Psoas muscle (tissue), 8 donors: ENCODE results near the gene SLCO4C1. TPM values are rescaled to one million over a fixed set of nuclear protein-coding genes. Genes with fewer than 3 reads are reported as not detected.

Experiments used
- ATAC-seq, 4 donors: fragments of 200-7000 bp; cut with Tn5 transposase; one replicate each; pipeline ENCODE4 v1.9.1; 2020; ENCODE audit warnings: moderate library complexity in 3 of 4, mild to moderate bottlenecking in 2 of 4
- DNase-seq, 2 donors: peaks; one replicate each; pipeline ENCODE4 v3.0.0-alpha.2; 2020
- H3K27ac ChIP-seq: fragments of 200-600 bp; one replicate; pipeline ENCODE4 v1.8.0; 2022
- H3K27me3 ChIP-seq, 3 donors: fragments of 200-600 bp in 1 of 3; one replicate each; pipeline versions ENCODE4 v1.6.1 to v1.8.0; 2013 to 2022; ENCODE audit warnings: low read length in 2 of 3, mild to moderate bottlenecking in 2 of 3, moderate library complexity in 1 of 3; ENCODE audit not compliant: insufficient read depth in 3 of 3
- H3K36me3 ChIP-seq, 2 donors: fragments of 200-600 bp in 1 of 2; one replicate each; pipeline versions ENCODE4 v1.6.1 to v1.8.0; 2013 to 2022; ENCODE audit warnings: low read depth in 1 of 2, mild to moderate bottlenecking in 1 of 2, moderate library complexity in 1 of 2; ENCODE audit not compliant: insufficient read depth in 1 of 2
- H3K4me1 ChIP-seq: fragments of 200-600 bp; one replicate; pipeline ENCODE4 v1.8.0; 2022
- H3K4me3 ChIP-seq: fragments of 200-600 bp; one replicate; pipeline ENCODE4 v1.8.0; 2022; ENCODE audit warnings: mild to moderate bottlenecking
- H3K9me3 ChIP-seq: fragments of 200-600 bp; one replicate; pipeline ENCODE4 v1.8.0; 2022
- WGBS, 3 donors: extraction: QIAGEN DNeasy Blood & Tissue Kit; methylation state at CpG; one replicate each; pipeline versions ENCODE4 v1.1.6 to v1.1.7; 2013; 5-methylcytosine and 5-hydroxymethylcytosine counted together
- intact Hi-C, 2 donors: fragments of 100-400 bp; cut with DNase I; formaldehyde crosslinking; loops; one replicate each; pipeline versions ENCODE4 v1.11.0 to v1.14.2; 2022
- polyA plus RNA-seq, 3 donors: library from polyadenylated mRNA; stranded (reverse); fragments of 200-250 nt; gene quantifications; one replicate each; pipeline ENCODE4 v1.2.3, GENCODE V29; 2013
- total RNA-seq, 4 donors: library from RNA; stranded (reverse); fragmentation: NEBNext Ultra II Directional in 2 of 4; extraction: Animal tissue kit (Norgen Biotek cat#: 25700) in 2 of 4; gene quantifications; one replicate each; pipeline versions ENCODE4 v1.2.1 to v1.2.4, GENCODE V29; 2021 to 2023
- TF ChIP-seq, protein P1 (sequence below): fragments of 200-600 bp; IDR thresholded peaks from one replicate; pipeline ENCODE4 v1.8.0; 2022; ENCODE audit warnings: antibody characterized with exemption
- donor health status: healthy with polysubstance abuse.
- donor health status: DM: no; HTN: no; CAD: no; lungs with moderate emphysema.
- donor health status: Bipolar disorder and iron deficiency.
- donor health status: healthy.
- donor health status: DM: yes; HTN: yes; CAD: no.
- donor health status: DM: no; HTN: no; CAD: no.
- donor health status: DM: no; HTN: no; CAD: no.
- donor health status: DM: yes; HTN: yes; CAD: no.

Gene SLCO4C1
- total and polyA plus RNA-seq, 7 donors, result under 0.01 to 0.15 (median 0.03) TPM; not detected in 4

DNA sequence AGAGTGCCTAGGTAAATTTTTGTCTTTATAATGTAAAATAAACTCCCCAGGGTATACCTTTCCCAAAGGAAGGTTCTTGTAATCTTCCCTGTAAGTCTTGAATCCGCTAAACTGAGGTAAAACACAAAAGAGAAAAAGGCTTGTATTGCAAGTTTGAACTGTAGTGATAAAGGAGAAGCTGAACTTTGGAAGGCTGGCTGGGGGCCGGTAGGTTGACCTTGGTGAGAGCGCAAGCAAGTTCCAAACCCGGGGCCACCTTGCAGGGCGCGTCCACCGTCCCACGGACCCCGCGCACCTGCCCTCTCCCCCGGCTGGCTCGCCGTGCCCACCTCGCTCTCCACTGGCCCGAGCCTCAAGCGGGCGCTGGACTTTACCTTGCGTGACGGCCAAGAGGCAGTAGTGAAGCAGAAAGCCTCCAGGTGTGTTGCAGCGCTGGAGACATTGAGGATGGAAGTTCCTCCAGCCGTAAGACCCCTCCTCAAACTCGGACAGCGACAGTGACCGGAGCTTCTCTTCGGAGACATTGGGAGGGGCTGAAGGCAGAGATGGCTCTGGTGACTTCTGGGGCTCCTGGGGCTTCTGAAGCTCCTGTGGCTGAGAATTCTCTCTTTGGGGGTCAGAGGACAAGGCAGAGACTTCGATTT lies 428 bp downstream of the SLCO4C1 start:
- ATAC-seq, result no peak
- Histone ChIP-seq H3K27me3 (peaks cover 0 to 12% (median 2%) of the 10 kb centered on the region in 3 donors), H3K27ac (no peak overlapping the region), H3K4me1 (no peaks in the 10 kb centered on the region), H3K9me3 (no peaks in the 10 kb centered on the region), H3K36me3 (no peaks in the 10 kb centered on the region), H3K4me3 (peak overlapping the region; percentile 56)
- DNase-seq, result peak in 1 of 2 donors; percentile 45
- TF ChIP-seq, protein P1, sequence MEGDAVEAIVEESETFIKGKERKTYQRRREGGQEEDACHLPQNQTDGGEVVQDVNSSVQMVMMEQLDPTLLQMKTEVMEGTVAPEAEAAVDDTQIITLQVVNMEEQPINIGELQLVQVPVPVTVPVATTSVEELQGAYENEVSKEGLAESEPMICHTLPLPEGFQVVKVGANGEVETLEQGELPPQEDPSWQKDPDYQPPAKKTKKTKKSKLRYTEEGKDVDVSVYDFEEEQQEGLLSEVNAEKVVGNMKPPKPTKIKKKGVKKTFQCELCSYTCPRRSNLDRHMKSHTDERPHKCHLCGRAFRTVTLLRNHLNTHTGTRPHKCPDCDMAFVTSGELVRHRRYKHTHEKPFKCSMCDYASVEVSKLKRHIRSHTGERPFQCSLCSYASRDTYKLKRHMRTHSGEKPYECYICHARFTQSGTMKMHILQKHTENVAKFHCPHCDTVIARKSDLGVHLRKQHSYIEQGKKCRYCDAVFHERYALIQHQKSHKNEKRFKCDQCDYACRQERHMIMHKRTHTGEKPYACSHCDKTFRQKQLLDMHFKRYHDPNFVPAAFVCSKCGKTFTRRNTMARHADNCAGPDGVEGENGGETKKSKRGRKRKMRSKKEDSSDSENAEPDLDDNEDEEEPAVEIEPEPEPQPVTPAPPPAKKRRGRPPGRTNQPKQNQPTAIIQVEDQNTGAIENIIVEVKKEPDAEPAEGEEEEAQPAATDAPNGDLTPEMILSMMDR, result no peak
- intact Hi-C loops, result no loop called here
- 2 to 3% (median 2%) methylated on average over 26 of the region's 26 CpGs for WGBS, 3 donors

DNA sequence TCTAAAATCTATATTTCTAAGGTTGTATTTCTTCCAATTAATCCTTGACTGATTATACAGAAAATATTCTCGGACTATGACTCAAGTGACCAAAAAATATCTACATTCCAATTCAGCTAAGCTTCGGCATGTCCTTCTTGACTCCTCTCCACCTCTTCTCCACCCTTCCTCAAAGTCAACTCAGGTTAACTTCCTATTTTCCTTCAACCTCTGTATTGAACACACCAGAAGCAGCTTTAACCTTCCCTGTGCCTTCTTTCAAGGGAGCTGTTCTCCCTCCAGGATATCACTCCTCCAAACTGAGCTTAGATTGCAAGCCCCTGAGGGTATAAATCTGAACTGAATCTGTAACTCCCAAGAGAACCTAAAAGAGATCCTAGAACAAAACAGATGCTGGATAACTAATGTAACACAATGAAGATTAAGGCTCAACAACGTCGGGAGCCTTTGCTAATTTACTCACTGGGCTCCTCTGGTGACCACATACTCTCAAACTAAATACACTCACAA lies 1.1 kb downstream of the SLCO4C1 start:
- Histone ChIP-seq H3K27me3 (peaks cover 0 to 12% (median 2%) of the 10 kb centered on the region in 3 donors), H3K36me3 (no peaks in the 10 kb centered on the region), H3K4me1 (no peaks in the 10 kb centered on the region), H3K9me3 (no peaks in the 10 kb centered on the region), H3K4me3 (no peak overlapping the region), H3K27ac (no peak overlapping the region)
- DNase-seq (no peak), ATAC-seq (no peak)
- WGBS, 3 donors, result 39 to 44% (median 40%) methylated on average over 4 of the region's 4 CpGs
- intact Hi-C loops, result no loop called here
- TF ChIP-seq, protein P1, result no peak

GRCh38 chr5:102290004-102290403 lies 6.1 kb downstream of the SLCO4C1 start:
- Histone ChIP-seq H3K27ac (no peak overlapping the region), H3K4me3 (no peak overlapping the region), H3K27me3 (no peaks in the 10 kb centered on the region), H3K4me1 (no peaks in the 10 kb centered on the region), H3K9me3 (no peaks in the 10 kb centered on the region), H3K36me3 (no peaks in the 10 kb centered on the region)
- ATAC-seq, result no peak
- intact Hi-C loops, result no loop called here
- 95 to 100% (median 96%) methylated on average over 3 of the region's 3 CpGs for WGBS, 3 donors
- no peak for DNase-seq
- TF ChIP-seq, protein P1, result no peak

DNA sequence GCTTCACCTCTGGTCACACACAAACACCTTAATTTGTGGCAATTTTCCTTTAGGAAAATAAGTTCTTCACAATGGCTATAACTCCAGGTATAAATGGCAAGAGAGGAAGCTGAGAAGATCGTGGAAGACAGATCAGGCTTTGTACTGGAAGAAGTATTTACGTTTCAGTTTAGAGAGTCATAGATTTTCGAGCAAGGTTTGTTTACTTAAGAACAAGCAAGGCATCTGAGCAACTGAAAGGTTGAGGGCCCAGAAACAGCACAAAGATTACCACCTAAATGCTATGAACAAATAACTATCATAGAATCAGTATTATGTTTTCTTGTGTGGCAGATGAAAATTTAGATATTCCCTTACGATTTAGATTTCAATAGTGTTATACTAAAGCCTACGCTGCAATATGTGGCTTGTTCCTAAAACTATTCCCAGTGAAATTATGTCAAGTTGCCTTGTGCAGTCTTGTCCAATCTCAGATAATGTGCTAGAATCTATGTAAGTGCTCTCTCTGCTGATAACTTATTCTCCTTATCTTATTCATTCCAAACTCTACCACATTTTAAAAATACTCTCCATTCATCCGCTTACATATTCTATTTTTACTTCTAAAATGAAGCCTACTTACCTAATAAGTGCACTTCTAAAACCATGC lies 6.7 kb downstream of the SLCO4C1 start:
- ATAC-seq (no peak), DNase-seq (no peak)
- Histone ChIP-seq H3K36me3 (no peaks in the 10 kb centered on the region), H3K4me3 (no peak overlapping the region), H3K4me1 (no peaks in the 10 kb centered on the region), H3K27ac (no peak overlapping the region), H3K27me3 (no peaks in the 10 kb centered on the region), H3K9me3 (no peaks in the 10 kb centered on the region)
- WGBS, 3 donors, result 63 to 69% (median 68%) methylated on average over 6 of the region's 6 CpGs
- TF ChIP-seq, protein P1, result no peak
- intact Hi-C loops, result no loop called here
